ENCODE results near the gene CXCL11. TPM values are rescaled to one million over a fixed set of nuclear protein-coding genes. Genes with fewer than 3 reads are reported as not detected.
"Not testable (repeated sequence)": the region's sequence is repeated elsewhere in the genome, so short reads cannot be mapped to it uniquely, and the experiment has no call there.

The CXCL11 gene
- total RNA-seq, 1 experiment from 2014 or later = not detected

GRCh38 chr4:76043306-76043705 lies 7.4 kb upstream of the CXCL11 start:
- not testable (repeated sequence) for H3K4ac ChIP-seq (ENCODE audit: low read depth, low read length); H3K23me2 ChIP-seq (ENCODE audit: insufficient read length, low read depth, low read length, poor library complexity, severe bottlenecking); H4K91ac ChIP-seq (ENCODE audit: insufficient read length, low read depth, low read length); H3K4me2 ChIP-seq (ENCODE audit: insufficient read depth, insufficient read length, low read length); H3K14ac ChIP-seq (ENCODE audit: insufficient read depth, low read length); H3K23ac ChIP-seq (ENCODE audit: insufficient read length, low read depth, low read length); H4K20me1 ChIP-seq (ENCODE audit: control insufficient read depth, insufficient read depth, insufficient read length); H2AK5ac ChIP-seq (ENCODE audit: insufficient read length, low read length); H2BK15ac ChIP-seq (ENCODE audit: low read depth, low read length); H3K9me3 Mint-ChIP-seq; H2BK120ac ChIP-seq (ENCODE audit: low read depth, low read length, poor library complexity, severe bottlenecking); H3K56ac ChIP-seq (ENCODE audit: insufficient read length, low read depth, low read length); H3K27ac Mint-ChIP-seq; H2BK12ac ChIP-seq (ENCODE audit: insufficient read length, low read depth, low read length); H3K79me2 ChIP-seq (ENCODE audit: insufficient read depth, low read length); H2BK5ac ChIP-seq (ENCODE audit: insufficient read length, low read length); H3K9me3 ChIP-seq (ENCODE audit: control insufficient read depth, low read depth, low read length); H3K36me3 Mint-ChIP-seq (ENCODE audit: insufficient read depth in 1 of 3, low read depth in 3 of 3); H3K79me1 ChIP-seq (ENCODE audit: insufficient read depth, low read depth, low read length, poor library complexity, severe bottlenecking); DNase-seq; H2AFZ ChIP-seq (ENCODE audit: low read length); H4K5ac ChIP-seq (ENCODE audit: insufficient read length, low read depth, low read length); H4K8ac ChIP-seq (replicated peaks; ENCODE audit: insufficient read length, low read depth, low read length); H3T11ph ChIP-seq (ENCODE audit: low read length); H3K27me3 ChIP-seq (ENCODE audit: insufficient read depth, low read length); H3K18ac ChIP-seq (ENCODE audit: insufficient read length, low read depth, low read length); H3K4me3 Mint-ChIP-seq; H2BK20ac ChIP-seq (ENCODE audit: low read depth, low read length, poor library complexity, severe bottlenecking); H3K9ac ChIP-seq (ENCODE audit: extremely low read depth, insufficient read length, low read length); H3K27me3 Mint-ChIP-seq (ENCODE audit: low read depth); H3K27ac ChIP-seq (ENCODE audit: insufficient read length, low read depth, low read length); H3K4me1 ChIP-seq (ENCODE audit: insufficient read depth, low read length)
- peaks cover 7 to 14% of the 10 kb centered on the region in 2 experiments for H3K4me1 Mint-ChIP-seq
- WGBS (ENCODE audit: extremely low coverage, insufficient read length, low lambda C conversion rate) = no CpG with 5 or more reads among the region's 18 CpGs

- not testable (repeated sequence) for H3K9me3 Mint-ChIP-seq; H2AFZ ChIP-seq (ENCODE audit: low read length); H3K4me1 ChIP-seq (ENCODE audit: insufficient read depth, low read length); H4K91ac ChIP-seq (ENCODE audit: insufficient read length, low read depth, low read length); H3K9ac ChIP-seq (ENCODE audit: extremely low read depth, insufficient read length, low read length); H3K18ac ChIP-seq (ENCODE audit: insufficient read length, low read depth, low read length); H3K23ac ChIP-seq (ENCODE audit: insufficient read length, low read depth, low read length); H2BK20ac ChIP-seq (ENCODE audit: low read depth, low read length, poor library complexity, severe bottlenecking); H2BK15ac ChIP-seq (ENCODE audit: low read depth, low read length); H3K79me1 ChIP-seq (ENCODE audit: insufficient read depth, low read depth, low read length, poor library complexity, severe bottlenecking); H2BK120ac ChIP-seq (ENCODE audit: low read depth, low read length, poor library complexity, severe bottlenecking); DNase-seq; H3K79me2 ChIP-seq (ENCODE audit: insufficient read depth, low read length); H3K14ac ChIP-seq (ENCODE audit: insufficient read depth, low read length); H3K4me3 Mint-ChIP-seq; H3K4me2 ChIP-seq (ENCODE audit: insufficient read depth, insufficient read length, low read length); H2AK5ac ChIP-seq (ENCODE audit: insufficient read length, low read length); H3K4ac ChIP-seq (ENCODE audit: low read depth, low read length); H3K56ac ChIP-seq (ENCODE audit: insufficient read length, low read depth, low read length); H3K9me3 ChIP-seq (ENCODE audit: control insufficient read depth, low read depth, low read length); H3K27me3 Mint-ChIP-seq (ENCODE audit: low read depth); H3K4me1 Mint-ChIP-seq; H2BK12ac ChIP-seq (ENCODE audit: insufficient read length, low read depth, low read length); H4K5ac ChIP-seq (ENCODE audit: insufficient read length, low read depth, low read length); H3K27ac ChIP-seq (ENCODE audit: insufficient read length, low read depth, low read length); H3K27me3 ChIP-seq (ENCODE audit: insufficient read depth, low read length); H4K20me1 ChIP-seq (ENCODE audit: control insufficient read depth, insufficient read depth, insufficient read length); H2BK5ac ChIP-seq (ENCODE audit: insufficient read length, low read length); H4K8ac ChIP-seq (replicated peaks; ENCODE audit: insufficient read length, low read depth, low read length); H3T11ph ChIP-seq (ENCODE audit: low read length); H3K23me2 ChIP-seq (ENCODE audit: insufficient read length, low read depth, low read length, poor library complexity, severe bottlenecking); H3K36me3 Mint-ChIP-seq (ENCODE audit: insufficient read depth in 1 of 3, low read depth in 3 of 3)
- H3K27ac Mint-ChIP-seq = peak overlapping the region in 1 of 3 experiments; percentile 87; a peak in 1 of 7 replicates
- WGBS (ENCODE audit: extremely low coverage, insufficient read length, low lambda C conversion rate) = no CpG with 5 or more reads among the region's 18 CpGs
Observed at GRCh38 chr4:76042241-76042998, 6.5 kb upstream of the CXCL11 start.
